ENCODE data around the gene VSIG2. TPM values are rescaled to one million over a fixed set of nuclear protein-coding genes. Genes with fewer than 3 reads are reported as not detected.

Gene VSIG2
- total RNA-seq, 4 donors from 2014 or later, result 0.58 to 3.2 (median 1.2) TPM; not detected in 1

DNA sequence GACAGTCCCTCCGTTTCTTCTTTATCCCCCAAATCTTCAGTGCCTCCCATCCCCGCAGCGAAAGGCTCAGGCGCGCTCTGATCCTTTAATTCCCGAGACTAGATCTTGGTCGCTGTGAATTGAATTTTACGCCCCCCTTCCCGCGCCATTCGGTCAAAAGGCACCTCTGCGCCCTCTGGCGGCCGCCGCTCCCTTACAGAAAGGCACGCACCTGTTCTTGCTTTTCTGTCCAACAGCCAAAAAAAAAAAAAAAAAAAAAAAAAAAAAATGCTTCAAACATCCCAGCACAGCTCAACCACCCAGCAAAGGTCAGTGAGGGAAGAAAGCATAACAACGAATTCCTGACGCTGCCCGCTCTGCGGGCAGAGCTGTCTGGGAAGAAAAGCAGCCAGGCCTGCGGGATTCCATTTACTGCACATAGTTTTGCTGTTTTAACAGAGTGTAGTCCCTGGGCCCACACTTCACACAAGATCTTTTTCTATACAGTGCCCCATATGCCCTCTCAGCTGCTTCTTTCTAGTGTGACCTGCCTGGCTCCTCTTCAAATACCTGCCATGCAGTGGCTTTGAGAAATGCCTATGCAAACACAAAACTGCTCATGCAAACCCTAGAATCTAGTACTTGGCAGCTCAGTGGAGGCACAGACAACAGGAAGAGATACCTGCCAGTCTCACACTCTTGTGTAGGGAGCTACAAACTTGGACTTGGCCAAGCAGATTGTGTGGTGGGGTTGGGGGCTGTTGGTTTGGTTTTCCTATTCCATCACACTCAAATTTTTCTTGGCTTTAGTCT lies 11.3 kb upstream of the VSIG2 start:
- H3K4me1 ChIP-seq, result peaks cover 0 to 52% (median 24%) of the 10 kb centered on the region in 3 donors
- peak overlapping the region in 3 of 4 donors; percentile 79 to 83 (median 82) for H3K27ac ChIP-seq
- H3K36me3 ChIP-seq, result peaks cover 0 to 31% of the 10 kb centered on the region in 2 donors
- 15 to 54% methylated on average over 3 to 9 of the region's 21 CpGs for WGBS, 2 donors (ENCODE audit: low coverage in 1 of 2)
- peak; percentile 15 for ATAC-seq
- H3K4me3 ChIP-seq, result peak overlapping the region; percentile 10 to 58
- H3K27me3 ChIP-seq, result peaks cover 47% of the 10 kb centered on the region
- TF ChIP-seq EP300 (IDR thresholded peaks at IDR 0.05) (no peak), POLR2AphosphoS5 (IDR thresholded peaks at IDR 0.05) (peak; percentile 49), POLR2A (IDR thresholded peaks at IDR 0.05) (no peak)
- TF ChIP-seq, protein P1, sequence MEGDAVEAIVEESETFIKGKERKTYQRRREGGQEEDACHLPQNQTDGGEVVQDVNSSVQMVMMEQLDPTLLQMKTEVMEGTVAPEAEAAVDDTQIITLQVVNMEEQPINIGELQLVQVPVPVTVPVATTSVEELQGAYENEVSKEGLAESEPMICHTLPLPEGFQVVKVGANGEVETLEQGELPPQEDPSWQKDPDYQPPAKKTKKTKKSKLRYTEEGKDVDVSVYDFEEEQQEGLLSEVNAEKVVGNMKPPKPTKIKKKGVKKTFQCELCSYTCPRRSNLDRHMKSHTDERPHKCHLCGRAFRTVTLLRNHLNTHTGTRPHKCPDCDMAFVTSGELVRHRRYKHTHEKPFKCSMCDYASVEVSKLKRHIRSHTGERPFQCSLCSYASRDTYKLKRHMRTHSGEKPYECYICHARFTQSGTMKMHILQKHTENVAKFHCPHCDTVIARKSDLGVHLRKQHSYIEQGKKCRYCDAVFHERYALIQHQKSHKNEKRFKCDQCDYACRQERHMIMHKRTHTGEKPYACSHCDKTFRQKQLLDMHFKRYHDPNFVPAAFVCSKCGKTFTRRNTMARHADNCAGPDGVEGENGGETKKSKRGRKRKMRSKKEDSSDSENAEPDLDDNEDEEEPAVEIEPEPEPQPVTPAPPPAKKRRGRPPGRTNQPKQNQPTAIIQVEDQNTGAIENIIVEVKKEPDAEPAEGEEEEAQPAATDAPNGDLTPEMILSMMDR (IDR thresholded peaks at IDR 0.05), result peak; percentile 57 to 77 (median 68)
- H3K9me3 ChIP-seq, result no peaks in the 10 kb centered on the region

DNA sequence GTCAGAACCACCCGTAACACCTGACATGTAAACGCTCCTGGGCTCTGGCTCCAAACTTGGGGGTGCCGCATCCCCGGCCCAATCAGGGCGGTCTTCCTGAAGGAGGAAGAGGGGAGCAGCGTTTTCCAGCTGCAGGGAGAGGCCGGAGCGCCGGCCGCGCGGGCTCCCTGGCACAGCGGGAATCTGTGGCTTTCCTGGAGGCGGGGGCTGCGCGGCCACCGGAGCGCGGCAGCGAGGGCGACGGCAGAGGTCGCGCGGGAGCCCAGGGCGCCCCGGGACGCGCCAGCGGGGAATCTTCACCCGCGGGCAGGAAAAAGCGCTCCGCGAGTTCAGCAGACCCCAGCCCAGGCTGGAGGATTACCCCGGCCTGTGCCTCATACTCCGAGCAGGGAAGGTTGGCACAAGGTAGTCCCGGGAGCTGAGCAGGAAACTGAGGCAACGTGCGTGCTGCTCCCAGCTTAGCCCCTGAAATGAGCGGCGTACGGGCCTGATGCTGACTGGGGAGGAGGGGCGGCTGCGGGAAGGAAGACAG lies 10.6 kb upstream of the VSIG2 start:
- Histone ChIP-seq H3K36me3 (peaks cover 0 to 25% of the 10 kb centered on the region in 2 donors), H3K4me1 (peaks cover 0 to 59% (median 28%) of the 10 kb centered on the region in 3 donors), H3K27ac (peak overlapping the region in 3 of 4 donors; percentile 79 to 83 (median 82)), H3K4me3 (peak overlapping the region; percentile 10 to 58), H3K27me3 (peaks cover 54% of the 10 kb centered on the region), H3K9me3 (no peaks in the 10 kb centered on the region)
- TF ChIP-seq POLR2A (IDR thresholded peaks at IDR 0.05), result no peak
- WGBS, 2 donors (ENCODE audit: low coverage in 1 of 2), result no CpG with 5 or more reads among the region's 45 CpGs
- no peak for ATAC-seq

DNA sequence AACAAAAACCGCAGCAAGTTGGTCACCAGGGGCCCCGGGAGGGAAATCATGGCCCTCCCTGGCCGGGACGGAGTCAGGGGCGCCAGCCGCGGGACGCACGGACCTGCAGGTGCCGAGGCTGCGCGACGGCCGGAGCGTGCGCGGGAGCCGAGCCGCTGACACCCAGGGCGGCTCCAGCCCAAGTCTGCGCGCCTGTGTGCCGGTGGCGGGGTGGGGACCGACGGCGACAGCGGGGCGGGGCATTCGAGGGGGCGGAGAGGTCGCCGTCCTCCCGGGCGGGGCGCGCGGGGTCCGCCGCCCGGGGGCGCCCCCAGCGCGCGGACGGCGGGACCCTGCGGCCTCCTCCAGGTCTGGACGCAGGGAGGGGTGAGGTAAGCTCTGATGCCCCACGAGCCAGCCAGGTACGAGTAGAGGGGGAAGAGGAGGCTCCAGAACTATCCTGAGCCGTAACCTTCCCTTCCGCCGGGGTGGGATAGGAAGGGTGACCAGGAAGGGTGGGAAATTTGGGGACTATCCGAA lies 10.1 kb upstream of the VSIG2 start, which contains the start of gene ESAM:
Gene ESAM, minus strand, starts transcription at position 186 of the 519 bp plus-strand sequence. Its CDS starts 136 bp downstream, at position 50.
- ATAC-seq, result no peak
- Histone ChIP-seq H3K4me3 (peak within 1 kb of the TSS; percentile 39 to 58), H3K9me3 (no peaks in the 10 kb centered on the region), H3K27ac (peak within 1 kb of the TSS; percentile 49 to 83 (median 80)), H3K36me3 (peaks cover 0 to 19% of the 10 kb centered on the region in 2 donors), H3K27me3 (peaks cover 59% of the 10 kb centered on the region), H3K4me1 (peaks cover 0 to 63% (median 28%) of the 10 kb centered on the region in 3 donors)
- TF ChIP-seq POLR2A (IDR thresholded peaks at IDR 0.05) (peak; percentile 29 to 49), EP300 (IDR thresholded peaks at IDR 0.05) (no peak), POLR2AphosphoS5 (IDR thresholded peaks at IDR 0.05) (peak; percentile 37)
- 0% methylated on average over 1 of the region's 55 CpGs for WGBS, 2 donors (ENCODE audit: low coverage in 1 of 2)

DNA sequence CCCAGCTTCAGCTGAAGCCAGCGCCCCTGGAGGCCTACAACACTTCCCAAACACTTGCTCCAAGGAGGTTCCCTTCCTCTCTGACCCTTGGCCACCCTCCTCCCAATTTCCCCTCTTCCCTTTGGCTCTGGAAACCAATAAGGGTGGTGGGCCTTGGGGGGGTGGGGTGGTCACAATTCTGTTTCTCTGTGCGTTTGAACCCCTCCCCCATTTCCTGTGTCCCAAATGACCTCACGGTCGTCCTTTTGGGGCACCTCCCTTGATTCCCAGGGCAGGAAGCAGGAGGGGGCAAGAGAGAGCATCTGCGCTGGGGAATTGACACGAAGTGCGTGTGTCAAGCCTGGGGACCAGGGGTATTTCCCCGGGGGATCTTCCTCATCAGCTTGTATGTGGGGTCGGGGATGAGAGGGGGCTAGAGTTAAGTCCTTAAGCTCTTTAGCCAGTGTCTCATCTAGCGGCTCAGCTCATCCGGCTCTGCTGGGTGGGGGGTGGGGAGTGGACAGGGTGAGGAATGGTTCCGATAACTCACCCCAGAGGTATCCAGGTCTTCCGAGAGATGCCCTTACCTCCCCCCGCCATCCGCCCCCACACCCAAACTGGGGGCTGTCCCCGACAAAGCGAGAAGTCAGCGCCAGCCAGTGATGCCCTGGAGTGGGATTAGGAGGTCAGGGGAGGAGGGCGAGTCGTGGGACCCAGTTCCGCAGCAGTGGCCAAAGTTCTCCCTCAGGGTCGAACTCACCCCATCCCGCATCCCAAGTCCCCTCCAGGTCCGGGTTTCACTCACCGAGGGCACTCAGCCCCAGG lies 9.4 kb upstream of the VSIG2 start:
- no peak for TF ChIP-seq EP300 (IDR thresholded peaks at IDR 0.05)
- TF ChIP-seq POLR2A (IDR thresholded peaks at IDR 0.05), result no peak
- no peak for TF ChIP-seq POLR2AphosphoS5 (IDR thresholded peaks at IDR 0.05)
- TF ChIP-seq, protein P1 (IDR thresholded peaks at IDR 0.05), result no peak
- WGBS, 2 donors (ENCODE audit: low coverage in 1 of 2), result 8 to 18% methylated on average over 6 to 11 of the region's 25 CpGs
- peaks cover 66% of the 10 kb centered on the region for H3K27me3 ChIP-seq
- no peaks in the 10 kb centered on the region for H3K9me3 ChIP-seq
- H3K27ac ChIP-seq, result peak overlapping the region; percentile 49 to 83 (median 80)
- ATAC-seq, result no peak
- peaks cover 0 to 69% (median 28%) of the 10 kb centered on the region in 3 donors for H3K4me1 ChIP-seq
- H3K36me3 ChIP-seq, result peaks cover 0 to 13% of the 10 kb centered on the region in 2 donors
- H3K4me3 ChIP-seq, result peak overlapping the region; percentile 39 to 58

DNA sequence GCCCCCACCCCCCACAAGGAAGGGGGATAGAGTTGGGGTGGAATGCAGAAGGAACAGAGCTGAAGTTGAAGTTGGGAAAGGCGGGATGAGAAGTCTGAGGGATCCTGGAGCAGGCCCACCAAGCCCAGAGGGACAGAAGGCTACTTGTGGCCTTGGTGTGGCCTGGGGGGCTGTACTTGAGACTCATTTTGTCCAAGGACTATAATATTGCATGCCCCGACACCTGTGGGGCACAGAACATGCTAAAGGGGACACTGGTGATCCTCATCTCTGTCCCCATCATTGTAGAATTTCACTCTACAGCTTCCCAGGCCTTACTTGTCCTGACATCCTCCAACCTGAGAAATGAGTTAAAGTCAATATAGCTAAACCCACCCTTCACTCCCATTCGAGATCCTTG lies 8.8 kb upstream of the VSIG2 start:
- Histone ChIP-seq H3K4me1 (peaks cover 0 to 72% (median 28%) of the 10 kb centered on the region in 3 donors), H3K9me3 (no peaks in the 10 kb centered on the region), H3K27me3 (peaks cover 73% of the 10 kb centered on the region), H3K4me3 (peak overlapping the region; percentile 39 to 58), H3K36me3 (peaks cover 0 to 6% of the 10 kb centered on the region in 2 donors), H3K27ac (peak overlapping the region in 3 of 4 donors; percentile 79 to 83 (median 82))
- ATAC-seq, result no peak
- 60 to 71% methylated on average over 2 of the region's 3 CpGs for WGBS, 2 donors (ENCODE audit: low coverage in 1 of 2)
- TF ChIP-seq EP300 (IDR thresholded peaks at IDR 0.05) (no peak), POLR2AphosphoS5 (IDR thresholded peaks at IDR 0.05) (no peak), POLR2A (IDR thresholded peaks at IDR 0.05) (no peak)
- TF ChIP-seq, protein P1 (IDR thresholded peaks at IDR 0.05), result no peak

Measured in gastroesophageal sphincter (tissue), 4 donors.